GM21447 (cell line): ENCODE measurements around the gene CAST.

ENCODE experiments used
- ATAC-seq: cut with Tn5 transposase; IDR thresholded peaks from one replicate; pipeline ENCODE4 v1.9.1; 2021; ENCODE audit not compliant: unreplicated experiment

CAST gene

GRCh38 chr5:96709152-96709821 lies 47.1 kb downstream of the CAST start:
- ATAC-seq = no peak

- ATAC-seq = no peak
These were observed 50.0 kb downstream of the CAST start for GRCh38 chr5:96712100-96712746.

GRCh38 chr5:96714450-96714849 lies 52.3 kb downstream of the CAST start:
- no peak for ATAC-seq

GRCh38 chr5:96714951-96715451 lies 52.8 kb downstream of the CAST start:
- no peak for ATAC-seq

GRCh38 chr5:96716007-96716406 lies 53.8 kb downstream of the CAST start:
- ATAC-seq = no peak

- ATAC-seq = no peak
These were observed 54.5 kb downstream of the CAST start for GRCh38 chr5:96716716-96717115.

- ATAC-seq = no peak
These were observed 55.7 kb downstream of the CAST start for GRCh38 chr5:96717874-96718273.

- no peak for ATAC-seq
These were observed 56.5 kb downstream of the CAST start for GRCh38 chr5:96718635-96719077.

GRCh38 chr5:96720408-96720807 lies 58.2 kb downstream of the CAST start:
- ATAC-seq = no peak

GRCh38 chr5:96721351-96721977 lies 59.3 kb downstream of the CAST start:
- no peak for ATAC-seq

GRCh38 chr5:96725257-96725656 lies 63.1 kb downstream of the CAST start:
- no peak for ATAC-seq

GRCh38 chr5:96726802-96727201 lies 64.6 kb downstream of the CAST start:
- ATAC-seq = no peak

- no peak for ATAC-seq
These were observed 67.0 kb downstream of the CAST start for GRCh38 chr5:96729156-96729555.

GRCh38 chr5:96730586-96730985 lies 68.4 kb downstream of the CAST start:
- ATAC-seq = no peak

GRCh38 chr5:96733771-96734500 lies 71.8 kb downstream of the CAST start:
- ATAC-seq = no peak

- ATAC-seq = no peak
These were observed 72.7 kb downstream of the CAST start for GRCh38 chr5:96734871-96735325.

- ATAC-seq = no peak
These were observed 74.8 kb downstream of the CAST start for GRCh38 chr5:96736937-96737336.

- no peak for ATAC-seq
These were observed 78.9 kb downstream of the CAST start for GRCh38 chr5:96741106-96741505.

- no peak for ATAC-seq
These were observed 79.7 kb downstream of the CAST start for GRCh38 chr5:96741891-96742309.

GRCh38 chr5:96742538-96742937 lies 80.4 kb downstream of the CAST start:
- ATAC-seq = no peak

GRCh38 chr5:96743065-96743768 lies 81.0 kb downstream of the CAST start:
- no peak for ATAC-seq
